Rectal smooth muscle tissue (tissue), 1 donor: Measurements from ENCODE around the gene RASL11B.

Source experiments
- H3K27ac ChIP-seq: one replicate; pipeline ENCODE4 v1.7.0; 2013; ENCODE audit warnings: low read depth, low read length, inconsistent platforms
- H3K27me3 ChIP-seq: one replicate; pipeline ENCODE4 v1.7.0; 2013; ENCODE audit warnings: low read length; ENCODE audit not compliant: control insufficient read depth, insufficient read depth
- H3K36me3 ChIP-seq: one replicate; pipeline ENCODE4 v1.7.0; 2013; ENCODE audit warnings: low read length; ENCODE audit not compliant: control insufficient read depth, insufficient read depth
- H3K4me1 ChIP-seq: one replicate; pipeline ENCODE4 v1.7.0; 2013; ENCODE audit warnings: low read length; ENCODE audit not compliant: control insufficient read depth, insufficient read depth
- H3K4me3 ChIP-seq: one replicate; pipeline ENCODE4 v1.7.0; 2013; ENCODE audit warnings: low read length
- H3K9ac ChIP-seq: one replicate; pipeline ENCODE4 v1.7.0; 2013; ENCODE audit warnings: low read length

RASL11B gene

DNA sequence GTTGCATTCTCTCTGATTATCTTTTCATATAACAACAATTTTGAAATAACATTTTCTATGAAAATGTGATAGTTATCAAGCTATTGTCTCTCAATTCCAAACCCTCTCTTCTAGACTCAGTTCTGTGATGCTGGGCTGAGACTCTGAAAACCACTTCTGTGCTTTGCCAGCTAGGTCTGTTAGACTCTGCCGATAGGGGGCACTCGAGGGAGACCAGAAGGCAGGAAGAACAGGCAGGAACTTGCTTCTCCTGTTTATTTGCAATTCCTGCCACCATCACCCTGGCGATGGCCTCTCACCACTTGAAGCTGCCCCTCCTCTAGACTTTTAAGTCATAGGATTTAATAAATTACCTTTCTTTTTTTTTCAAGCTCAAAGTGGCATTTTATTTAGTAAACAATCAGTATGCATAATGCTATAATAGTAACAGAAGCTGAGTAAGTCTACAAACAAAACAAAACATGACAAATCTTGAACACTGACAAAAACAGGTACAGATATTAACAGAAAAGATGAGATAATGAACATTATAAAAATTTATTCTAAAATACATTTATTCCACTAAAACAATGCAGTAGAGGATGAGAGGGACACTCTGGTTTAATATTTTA is 49.7 kb downstream of the RASL11B start:
- Histone ChIP-seq H3K9ac (no peak overlapping the region), H3K4me3 (no peak overlapping the region), H3K27ac (no peak overlapping the region), H3K27me3 (no peaks in the 10 kb centered on the region), H3K36me3 (no peaks in the 10 kb centered on the region), H3K4me1 (peaks cover 3% of the 10 kb centered on the region)

- Histone ChIP-seq H3K4me1 (peaks cover 3% of the 10 kb centered on the region), H3K27ac (no peak overlapping the region), H3K4me3 (no peak overlapping the region), H3K9ac (no peak overlapping the region), H3K36me3 (no peaks in the 10 kb centered on the region), H3K27me3 (no peaks in the 10 kb centered on the region)
Measured at GRCh38 chr4:52912608-52913007, 50.5 kb downstream of the RASL11B start.

DNA sequence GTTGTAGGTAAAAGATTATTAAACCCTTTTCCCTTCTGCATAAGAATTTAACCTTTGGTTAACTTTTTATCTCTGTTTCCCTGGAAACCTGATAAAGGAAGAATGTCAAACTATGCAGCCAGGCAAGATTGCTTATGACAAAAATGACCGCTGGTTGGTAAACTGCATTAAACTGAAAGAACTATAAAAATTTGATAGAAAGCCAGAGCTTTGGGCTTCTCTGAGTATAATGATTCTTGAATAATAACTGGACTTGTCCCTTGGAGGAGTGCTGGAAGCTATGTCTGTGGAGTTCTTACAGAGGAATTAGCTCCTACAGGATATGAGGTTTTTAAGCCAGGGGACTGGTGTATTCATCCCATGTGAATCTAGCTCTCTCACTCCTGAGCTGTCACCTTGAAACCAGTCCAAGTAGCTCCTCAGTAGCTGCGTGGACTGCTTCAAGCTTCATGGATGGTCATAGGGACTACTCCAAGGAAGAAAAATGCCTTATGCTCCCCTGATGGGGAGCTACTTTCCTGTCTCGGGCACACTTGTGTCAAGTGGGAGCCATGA is 52.0 kb downstream of the RASL11B start:
- H3K27me3 ChIP-seq, result no peaks in the 10 kb centered on the region
- H3K9ac ChIP-seq, result no peak overlapping the region
- H3K4me1 ChIP-seq, result peaks cover 3% of the 10 kb centered on the region
- no peak overlapping the region for H3K27ac ChIP-seq
- no peaks in the 10 kb centered on the region for H3K36me3 ChIP-seq
- H3K4me3 ChIP-seq, result no peak overlapping the region

DNA sequence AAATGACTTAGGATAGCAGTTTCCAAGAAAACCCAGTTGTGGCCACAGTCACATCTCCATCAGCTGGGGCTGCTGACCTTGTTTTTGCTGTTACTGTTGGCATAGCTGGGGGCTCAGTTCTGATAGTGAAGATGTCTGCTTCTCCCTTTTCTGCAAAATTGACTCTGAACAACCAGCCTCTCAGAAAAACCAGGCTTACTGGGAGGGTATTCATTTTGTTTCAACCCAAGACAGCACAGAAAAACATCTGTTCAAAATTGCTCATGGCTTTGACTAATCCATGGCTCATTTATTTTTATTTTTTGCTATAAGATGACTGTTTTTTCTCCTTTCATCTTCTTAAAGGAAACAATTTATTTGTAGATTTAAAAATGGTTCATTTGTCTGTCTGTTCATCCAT is 53.1 kb downstream of the RASL11B start:
- no peak overlapping the region for H3K27ac ChIP-seq
- no peak overlapping the region for H3K4me3 ChIP-seq
- no peak overlapping the region for H3K9ac ChIP-seq
- no peaks in the 10 kb centered on the region for H3K36me3 ChIP-seq
- no peaks in the 10 kb centered on the region for H3K27me3 ChIP-seq
- H3K4me1 ChIP-seq, result peaks cover 3% of the 10 kb centered on the region

- H3K9ac ChIP-seq, result no peak overlapping the region
Measured at GRCh38 chr4:52915730-52916300, 53.7 kb downstream of the RASL11B start.

More at GRCh38 chr4:52915730-52916300, 53.7 kb downstream of the RASL11B start:
- H3K4me1 ChIP-seq, result peaks cover 3% of the 10 kb centered on the region
- no peak overlapping the region for H3K27ac ChIP-seq
- H3K36me3 ChIP-seq, result no peaks in the 10 kb centered on the region
- no peak overlapping the region for H3K4me3 ChIP-seq
- no peaks in the 10 kb centered on the region for H3K27me3 ChIP-seq
